HCT116 (cell line): ENCODE data around the gene FAM181A. TPM values are rescaled to one million over a fixed set of nuclear protein-coding genes. Genes with fewer than 3 reads are reported as not detected.

ENCODE experiments used
- ATAC-seq: fragments of 200-7000 bp; cut with Tn5 transposase; 2 replicates; pipeline ENCODE4 v1.9.1; 2020; ENCODE audit warnings: mild to moderate bottlenecking, moderate library complexity
- BruUV-seq: library from RNA; stranded (reverse); fragments of 400-500 nt; replicated peaks from 2 replicates; lab custom pipeline; 2021; lab: Mats Ljungman, UMichigan
- CTCF ChIA-PET: fragments of 300-600 bp; sonication (Branson Sonifier 250); formaldehyde crosslinking; loops from one replicate; lab custom pipeline; 2021; ENCODE audit warnings: antibody characterized with exemption; lab: Charles Lee
- POLR2A ChIA-PET: fragments of 300-600, 350-600 bp; sonication (Branson Sonifier 250); formaldehyde crosslinking; loops from one replicate; lab custom pipeline; 2021; ENCODE audit warnings: antibody characterized with exemption; lab: Charles Lee
- RAD21 ChIA-PET, 2 experiments: fragments of 300-600 bp; sonication (Branson Sonifier 250); formaldehyde crosslinking; loops; one replicate each; lab custom pipeline; 2023; ENCODE audit warnings: low total read pairs in 2 of 2; ENCODE audit not compliant: uncharacterized antibody in 2 of 2, unreplicated experiment in 2 of 2, low non-redundant PET in 1 of 2; lab: Charles Lee
- DNase-seq: peaks from one replicate; pipeline ENCODE4 v3.0.0-alpha.2; 2010; ENCODE audit warnings: low read depth, low spot score
- H2AFZ ChIP-seq: fragments of 200-600 bp; shearing (Covaris generic), sonication (generic); 2 replicates; pipeline ENCODE4 v1.6.1; 2017; ENCODE audit warnings: low read depth, mixed run types, mixed read lengths, antibody characterized with exemption, low read length; ENCODE audit not compliant: poor library complexity, severe bottlenecking
- H3K27ac ChIP-seq: 2 replicates; pipeline ENCODE4 v1.5.1; 2012; ENCODE audit warnings: low read depth, low read length
- H3K27me3 ChIP-seq: fragments of 200-600 bp; sonication (generic); 2 replicates; pipeline ENCODE4 v1.6.1; 2016; ENCODE audit warnings: mixed run types, low read length, mixed read lengths; ENCODE audit not compliant: insufficient read depth
- H3K36me3 ChIP-seq, 2 experiments: fragments of 200-500 bp in 1 of 2; fragments of 200-600 bp in 1 of 2; sonication (Bioruptor generic) in 1 of 2; sonication (generic) in 1 of 2; 2 replicates each; pipeline versions ENCODE4 v1.5.1 to v1.6.1; 2014 to 2016; ENCODE audit warnings: low read length in 2 of 2, inconsistent platforms in 1 of 2, mixed read lengths in 1 of 2, mixed run types in 1 of 2; ENCODE audit not compliant: insufficient read depth in 2 of 2, control insufficient read depth in 1 of 2
- H3K4me1 ChIP-seq, 2 experiments: fragments of 200-600 bp in 1 of 2; sonication (generic) in 1 of 2; 2 replicates each; pipeline versions ENCODE4 v1.5.1 to v1.6.1; 2012 to 2017; ENCODE audit warnings: low read length in 2 of 2, inconsistent platforms in 1 of 2, mild to moderate bottlenecking in 1 of 2, mixed read lengths in 1 of 2, mixed run types in 1 of 2, moderate library complexity in 1 of 2; ENCODE audit not compliant: insufficient read depth in 2 of 2, control insufficient read depth in 1 of 2
- H3K4me2 ChIP-seq: fragments of 200-600 bp; sonication (generic); 2 replicates; pipeline ENCODE4 v1.6.1; 2017; ENCODE audit warnings: mixed run types, low read length, mixed read lengths
- H3K4me3 ChIP-seq, 2 experiments: fragments of 200-600 bp in 1 of 2; sonication (generic) in 1 of 2; replicated peaks in 1 of 2; 2 replicates each; pipeline ENCODE4 v1.5.1; 2011 to 2016; ENCODE audit warnings: low read length in 2 of 2, control low read depth in 1 of 2, low read depth in 1 of 2, mild to moderate bottlenecking in 1 of 2, mixed read lengths in 1 of 2, mixed run types in 1 of 2
- H3K79me2 ChIP-seq: fragments of 200-600 bp; sonication (generic); 2 replicates; pipeline ENCODE4 v1.6.1; 2017; ENCODE audit warnings: mild to moderate bottlenecking, mixed run types, low read length, moderate library complexity, mixed read lengths; ENCODE audit not compliant: insufficient read depth
- H3K9ac ChIP-seq: fragments of 200-600 bp; sonication (generic); 2 replicates; pipeline ENCODE4 v1.6.1; 2016; ENCODE audit warnings: low read length, mixed read lengths
- H3K9me2 ChIP-seq: fragments of 200-600 bp; sonication (generic), shearing (Covaris generic); 2 replicates; pipeline ENCODE4 v1.6.1; 2017; ENCODE audit warnings: mixed run types, mild to moderate bottlenecking, moderate library complexity; ENCODE audit not compliant: insufficient read depth
- H3K9me3 ChIP-seq, 2 experiments: fragments of 200-500 bp in 1 of 2; fragments of 200-600 bp in 1 of 2; sonication (Bioruptor generic) in 1 of 2; sonication (generic) in 1 of 2; 2 replicates each; pipeline ENCODE4 v1.6.1; 2014 to 2017; ENCODE audit warnings: low read length in 2 of 2, mixed read lengths in 2 of 2, inconsistent platforms in 1 of 2, low read depth in 1 of 2, mild to moderate bottlenecking in 1 of 2, mixed run types in 1 of 2, moderate library complexity in 1 of 2; ENCODE audit not compliant: control insufficient read depth in 1 of 2, insufficient read depth in 1 of 2
- H4K20me1 ChIP-seq: fragments of 200-600 bp; sonication (generic), shearing (Covaris generic); 2 replicates; pipeline ENCODE4 v1.6.1; 2017; ENCODE audit warnings: mixed run types, mild to moderate bottlenecking, moderate library complexity; ENCODE audit not compliant: insufficient read depth
- EGR1 ChIP-seq: IDR thresholded peaks from 2 replicates; pipeline ENCODE4 v1.6.1; 2012; ENCODE audit warnings: low read depth
- EZH2phosphoT487 ChIP-seq: fragments of 200-600 bp; IDR thresholded peaks from 2 replicates; pipeline ENCODE4 v1.6.1; 2018; ENCODE audit warnings: antibody characterized with exemption, borderline replicate concordance
- POLR2AphosphoS5 ChIP-seq: IDR thresholded peaks from 2 replicates; pipeline ENCODE4 v1.6.1; 2011; ENCODE audit warnings: mild to moderate bottlenecking, low read depth, low read length, moderate library complexity
- YY1 ChIP-seq: IDR thresholded peaks from 2 replicates; pipeline ENCODE4 v1.6.1; 2011; ENCODE audit warnings: low read length, low read depth, moderate library complexity, mild to moderate bottlenecking; ENCODE audit not compliant: insufficient replicate concordance; ENCODE audit errors: extremely low read depth
- intact Hi-C: fragments of 100-400 bp; cut with micrococcal nuclease; formaldehyde crosslinking; loops from 2 replicates; pipeline ENCODE4 v1.10.0; 2022
- total RNA-seq: library from RNA; stranded (reverse); gene quantifications from one replicate; pipeline ENCODE4 v1.2.1, GENCODE V29; 2021; ENCODE audit not compliant: unreplicated experiment
- TF ChIP-seq, protein P1 (sequence below): IDR thresholded peaks from 2 replicates; pipeline ENCODE4 v1.6.1; 2012; ENCODE audit warnings: low read depth
- TF ChIP-seq, protein P2 (sequence below): IDR thresholded peaks from 2 replicates; pipeline ENCODE4 v1.6.1; 2011; ENCODE audit warnings: mild to moderate bottlenecking, low read length, moderate library complexity; ENCODE audit not compliant: insufficient replicate concordance; ENCODE audit errors: extremely low read depth

The FAM181A gene
- total RNA-seq, 1 experiment from 2014 or later: not detected

DNA sequence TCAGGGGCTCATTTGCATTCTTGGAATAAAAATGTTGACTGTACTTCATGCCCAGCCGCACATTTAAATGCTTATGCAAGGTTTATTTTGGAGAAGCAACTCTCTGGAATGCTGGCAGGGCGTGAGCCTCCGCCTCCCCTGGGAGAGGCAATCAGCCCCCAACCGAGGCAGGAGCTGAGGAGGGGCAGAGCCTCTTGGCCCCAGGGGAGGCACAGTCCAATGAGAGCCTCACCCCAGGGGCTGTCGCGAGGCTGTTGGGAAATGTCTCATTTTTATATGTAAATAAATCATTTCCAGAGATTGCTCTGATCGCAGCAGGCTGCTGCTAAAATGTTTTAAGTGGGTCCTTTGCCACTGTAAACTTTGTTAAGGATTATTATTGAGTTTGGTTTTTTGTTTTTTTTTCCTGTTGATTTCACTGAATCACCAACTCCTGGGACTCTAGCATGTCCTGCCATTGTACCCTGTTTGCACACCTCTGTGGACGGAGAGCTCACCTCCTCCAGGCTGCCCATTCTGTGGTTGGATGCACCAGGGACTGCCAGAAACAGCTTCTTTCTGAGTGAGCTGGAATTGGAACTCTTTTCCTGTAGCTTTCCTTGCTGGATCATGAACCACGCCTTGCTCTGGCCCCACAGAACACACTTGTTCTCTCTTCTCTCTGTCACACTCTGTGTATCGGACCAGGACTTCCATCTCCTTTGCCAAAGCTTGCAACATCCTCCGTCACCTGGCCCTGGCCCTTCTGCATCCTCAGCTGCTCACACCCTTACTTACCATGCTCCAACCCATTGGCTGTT lies 46.9 kb upstream of the FAM181A start (continued):
- TF ChIP-seq, protein P1, sequence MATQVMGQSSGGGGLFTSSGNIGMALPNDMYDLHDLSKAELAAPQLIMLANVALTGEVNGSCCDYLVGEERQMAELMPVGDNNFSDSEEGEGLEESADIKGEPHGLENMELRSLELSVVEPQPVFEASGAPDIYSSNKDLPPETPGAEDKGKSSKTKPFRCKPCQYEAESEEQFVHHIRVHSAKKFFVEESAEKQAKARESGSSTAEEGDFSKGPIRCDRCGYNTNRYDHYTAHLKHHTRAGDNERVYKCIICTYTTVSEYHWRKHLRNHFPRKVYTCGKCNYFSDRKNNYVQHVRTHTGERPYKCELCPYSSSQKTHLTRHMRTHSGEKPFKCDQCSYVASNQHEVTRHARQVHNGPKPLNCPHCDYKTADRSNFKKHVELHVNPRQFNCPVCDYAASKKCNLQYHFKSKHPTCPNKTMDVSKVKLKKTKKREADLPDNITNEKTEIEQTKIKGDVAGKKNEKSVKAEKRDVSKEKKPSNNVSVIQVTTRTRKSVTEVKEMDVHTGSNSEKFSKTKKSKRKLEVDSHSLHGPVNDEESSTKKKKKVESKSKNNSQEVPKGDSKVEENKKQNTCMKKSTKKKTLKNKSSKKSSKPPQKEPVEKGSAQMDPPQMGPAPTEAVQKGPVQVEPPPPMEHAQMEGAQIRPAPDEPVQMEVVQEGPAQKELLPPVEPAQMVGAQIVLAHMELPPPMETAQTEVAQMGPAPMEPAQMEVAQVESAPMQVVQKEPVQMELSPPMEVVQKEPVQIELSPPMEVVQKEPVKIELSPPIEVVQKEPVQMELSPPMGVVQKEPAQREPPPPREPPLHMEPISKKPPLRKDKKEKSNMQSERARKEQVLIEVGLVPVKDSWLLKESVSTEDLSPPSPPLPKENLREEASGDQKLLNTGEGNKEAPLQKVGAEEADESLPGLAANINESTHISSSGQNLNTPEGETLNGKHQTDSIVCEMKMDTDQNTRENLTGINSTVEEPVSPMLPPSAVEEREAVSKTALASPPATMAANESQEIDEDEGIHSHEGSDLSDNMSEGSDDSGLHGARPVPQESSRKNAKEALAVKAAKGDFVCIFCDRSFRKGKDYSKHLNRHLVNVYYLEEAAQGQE: no peak
- TF ChIP-seq, all 23 proteins: peak for 0

DNA sequence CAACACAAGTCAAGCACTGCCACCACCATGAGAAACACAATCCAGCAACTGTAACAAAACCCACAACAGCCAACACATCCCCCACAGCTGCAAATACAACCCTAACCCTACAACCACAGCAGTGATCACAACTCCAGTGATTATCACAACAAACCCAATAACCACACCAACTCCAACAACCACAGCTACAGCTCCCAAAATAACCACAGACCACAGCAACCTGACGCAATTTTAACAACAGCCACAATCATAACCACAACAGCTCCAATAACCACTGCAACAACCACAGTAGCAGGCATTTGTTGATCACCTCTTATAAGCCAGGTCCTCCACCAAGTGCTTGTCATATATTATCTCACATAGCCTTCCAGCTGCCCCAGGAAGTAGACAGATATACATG lies 42.2 kb upstream of the FAM181A start:
- Histone ChIP-seq H2AFZ (no peak overlapping the region), H3K27ac (no peak overlapping the region), H3K9ac (no peak overlapping the region), H3K9me2 (no peaks in the 10 kb centered on the region), H4K20me1 (no peaks in the 10 kb centered on the region), H3K9me3 (no peaks in the 10 kb centered on the region), H3K27me3 (peaks cover 12% of the 10 kb centered on the region; the same call in 1 of the 2 replicates), H3K79me2 (no peaks in the 10 kb centered on the region), H3K36me3 (no peaks in the 10 kb centered on the region), H3K4me2 (no peak overlapping the region), H3K4me3 (no peak overlapping the region), H3K4me1 (no peaks in the 10 kb centered on the region)
- TF ChIP-seq, protein P1: no peak
- TF ChIP-seq, protein P2, sequence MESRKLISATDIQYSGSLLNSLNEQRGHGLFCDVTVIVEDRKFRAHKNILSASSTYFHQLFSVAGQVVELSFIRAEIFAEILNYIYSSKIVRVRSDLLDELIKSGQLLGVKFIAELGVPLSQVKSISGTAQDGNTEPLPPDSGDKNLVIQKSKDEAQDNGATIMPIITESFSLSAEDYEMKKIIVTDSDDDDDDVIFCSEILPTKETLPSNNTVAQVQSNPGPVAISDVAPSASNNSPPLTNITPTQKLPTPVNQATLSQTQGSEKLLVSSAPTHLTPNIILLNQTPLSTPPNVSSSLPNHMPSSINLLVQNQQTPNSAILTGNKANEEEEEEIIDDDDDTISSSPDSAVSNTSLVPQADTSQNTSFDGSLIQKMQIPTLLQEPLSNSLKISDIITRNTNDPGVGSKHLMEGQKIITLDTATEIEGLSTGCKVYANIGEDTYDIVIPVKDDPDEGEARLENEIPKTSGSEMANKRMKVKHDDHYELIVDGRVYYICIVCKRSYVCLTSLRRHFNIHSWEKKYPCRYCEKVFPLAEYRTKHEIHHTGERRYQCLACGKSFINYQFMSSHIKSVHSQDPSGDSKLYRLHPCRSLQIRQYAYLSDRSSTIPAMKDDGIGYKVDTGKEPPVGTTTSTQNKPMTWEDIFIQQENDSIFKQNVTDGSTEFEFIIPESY: no peak
- TF ChIP-seq YY1 (no peak), EZH2phosphoT487 (no peak), EGR1 (no peak), POLR2AphosphoS5 (no peak)
- intact Hi-C loops: no loop called here
- no TSS peak for BruUV-seq
- ChIA-PET CTCF (no interaction called here), RAD21 (no interaction called here), POLR2A (no interaction called here)
- no peak for ATAC-seq
- DNase-seq: no peak
